Rectal smooth muscle tissue (tissue), 1 donor: ENCODE data around the gene FAM181A.

ENCODE experiments used
- H3K27ac ChIP-seq: one replicate; pipeline ENCODE4 v1.7.0; 2013; ENCODE audit warnings: low read depth, low read length, inconsistent platforms
- H3K27me3 ChIP-seq: one replicate; pipeline ENCODE4 v1.7.0; 2013; ENCODE audit warnings: low read length; ENCODE audit not compliant: control insufficient read depth, insufficient read depth
- H3K36me3 ChIP-seq: one replicate; pipeline ENCODE4 v1.7.0; 2013; ENCODE audit warnings: low read length; ENCODE audit not compliant: control insufficient read depth, insufficient read depth
- H3K4me1 ChIP-seq: one replicate; pipeline ENCODE4 v1.7.0; 2013; ENCODE audit warnings: low read length; ENCODE audit not compliant: control insufficient read depth, insufficient read depth
- H3K4me3 ChIP-seq: one replicate; pipeline ENCODE4 v1.7.0; 2013; ENCODE audit warnings: low read length
- H3K9ac ChIP-seq: one replicate; pipeline ENCODE4 v1.7.0; 2013; ENCODE audit warnings: low read length

The FAM181A gene

GRCh38 chr14:93926245-93926872, 785 bp upstream of the FAM181A start:
- H3K4me1 ChIP-seq, result no peaks in the 10 kb centered on the region
- no peaks in the 10 kb centered on the region for H3K36me3 ChIP-seq
- H3K27ac ChIP-seq, result no peak overlapping the region
- no peak overlapping the region for H3K9ac ChIP-seq
- H3K4me3 ChIP-seq, result no peak overlapping the region
- H3K27me3 ChIP-seq, result no peaks in the 10 kb centered on the region

- H3K27me3 ChIP-seq, result no peaks in the 10 kb centered on the region
- H3K36me3 ChIP-seq, result no peaks in the 10 kb centered on the region
- H3K4me1 ChIP-seq, result no peaks in the 10 kb centered on the region
- H3K4me3 ChIP-seq, result no peak overlapping the region
- no peak overlapping the region for H3K9ac ChIP-seq
- H3K27ac ChIP-seq, result no peak overlapping the region
These were observed 629 bp downstream of the FAM181A start for GRCh38 chr14:93927800-93928145.

GRCh38 chr14:93928184-93929047, 1.3 kb downstream of the FAM181A start:
- Histone ChIP-seq H3K27me3 (no peaks in the 10 kb centered on the region), H3K27ac (no peak overlapping the region), H3K9ac (no peak overlapping the region), H3K36me3 (no peaks in the 10 kb centered on the region), H3K4me3 (no peak overlapping the region), H3K4me1 (no peaks in the 10 kb centered on the region)

- H3K9ac ChIP-seq, result no peak overlapping the region
- no peaks in the 10 kb centered on the region for H3K36me3 ChIP-seq
- no peak overlapping the region for H3K27ac ChIP-seq
- no peaks in the 10 kb centered on the region for H3K4me1 ChIP-seq
- H3K27me3 ChIP-seq, result no peaks in the 10 kb centered on the region
- no peak overlapping the region for H3K4me3 ChIP-seq
These were observed 1.9 kb downstream of the FAM181A start for GRCh38 chr14:93929048-93929535.

GRCh38 chr14:93929657-93930056, 2.5 kb downstream of the FAM181A start:
- Histone ChIP-seq H3K27ac (no peak overlapping the region), H3K4me3 (no peak overlapping the region), H3K9ac (no peak overlapping the region), H3K27me3 (no peaks in the 10 kb centered on the region), H3K36me3 (no peaks in the 10 kb centered on the region), H3K4me1 (no peaks in the 10 kb centered on the region)

- Histone ChIP-seq H3K27me3 (no peaks in the 10 kb centered on the region), H3K4me1 (no peaks in the 10 kb centered on the region), H3K4me3 (no peak overlapping the region), H3K9ac (no peak overlapping the region), H3K27ac (no peak overlapping the region), H3K36me3 (peaks cover 1% of the 10 kb centered on the region)
These were observed 3.3 kb downstream of the FAM181A start for GRCh38 chr14:93930296-93930988.

- Histone ChIP-seq H3K27me3 (no peaks in the 10 kb centered on the region), H3K27ac (no peak overlapping the region), H3K4me1 (no peaks in the 10 kb centered on the region), H3K36me3 (peaks cover 3% of the 10 kb centered on the region), H3K4me3 (no peak overlapping the region), H3K9ac (no peak overlapping the region)
These were observed 3.8 kb downstream of the FAM181A start for GRCh38 chr14:93930989-93931307.

- peaks cover 9% of the 10 kb centered on the region for H3K36me3 ChIP-seq
- no peak overlapping the region for H3K27ac ChIP-seq
- no peaks in the 10 kb centered on the region for H3K27me3 ChIP-seq
- H3K4me1 ChIP-seq, result no peaks in the 10 kb centered on the region
- no peak overlapping the region for H3K9ac ChIP-seq
- no peak overlapping the region for H3K4me3 ChIP-seq
These were observed 5.5 kb downstream of the FAM181A start for GRCh38 chr14:93932642-93933041.

- Histone ChIP-seq H3K4me3 (no peak overlapping the region), H3K36me3 (peaks cover 9% of the 10 kb centered on the region), H3K9ac (no peak overlapping the region), H3K27me3 (no peaks in the 10 kb centered on the region), H3K27ac (no peak overlapping the region), H3K4me1 (no peaks in the 10 kb centered on the region)
These were observed 8.1 kb downstream of the FAM181A start for GRCh38 chr14:93935213-93935612.

GRCh38 chr14:93936245-93936644, 9.1 kb downstream of the FAM181A start:
- Histone ChIP-seq H3K27ac (no peak overlapping the region), H3K27me3 (peaks cover 2% of the 10 kb centered on the region), H3K4me3 (no peak overlapping the region), H3K4me1 (no peaks in the 10 kb centered on the region), H3K36me3 (peaks cover 9% of the 10 kb centered on the region), H3K9ac (no peak overlapping the region)

GRCh38 chr14:93936926-93937325, 9.8 kb downstream of the FAM181A start:
- Histone ChIP-seq H3K36me3 (peaks cover 9% of the 10 kb centered on the region), H3K4me3 (no peak overlapping the region), H3K27ac (no peak overlapping the region), H3K27me3 (peaks cover 2% of the 10 kb centered on the region), H3K9ac (no peak overlapping the region), H3K4me1 (no peaks in the 10 kb centered on the region)

GRCh38 chr14:93937519-93937918, 10.4 kb downstream of the FAM181A start:
- H3K27me3 ChIP-seq, result peaks cover 2% of the 10 kb centered on the region
- no peak overlapping the region for H3K4me3 ChIP-seq
- H3K27ac ChIP-seq, result no peak overlapping the region
- peaks cover 13% of the 10 kb centered on the region for H3K36me3 ChIP-seq
- no peaks in the 10 kb centered on the region for H3K4me1 ChIP-seq
- no peak overlapping the region for H3K9ac ChIP-seq
